GM12878 (cell line): Measurements from ENCODE around the gene P2RX4. TPM values are rescaled to one million over a fixed set of nuclear protein-coding genes. Genes with fewer than 3 reads are reported as not detected.
A peak's percentile ranks its signal among the peaks of the same experiment; 100 is the strongest.

Experiments used
- CHD4 ChIP-seq: fragments of 200-600 bp; sonication (generic); IDR thresholded peaks from 2 replicates; pipeline ENCODE4 v1.6.1; 2016; ENCODE audit warnings: mild to moderate bottlenecking
- CUX1 ChIP-seq: IDR thresholded peaks from 2 replicates; pipeline ENCODE4 v1.6.1; 2012; ENCODE audit warnings: improper control_type of control experiment, low read depth, low read length; ENCODE audit not compliant: insufficient replicate concordance
- IKZF1 ChIP-seq: fragments of 450-650 bp; conservative IDR thresholded peaks from 2 replicates; pipeline ENCODE4 v1.6.1; 2017; ENCODE audit warnings: antibody characterized with exemption, mild to moderate bottlenecking
- IKZF2 ChIP-seq, 2 experiments: fragments of 450-650 bp; IDR thresholded peaks; 2 replicates each; pipeline ENCODE4 v1.6.1; 2017; ENCODE audit warnings: mild to moderate bottlenecking in 2 of 2, moderate library complexity in 2 of 2
- MXI1 ChIP-seq: fragments of 150-350 bp; IDR thresholded peaks from 2 replicates; pipeline ENCODE4 v1.6.1; 2011; ENCODE audit warnings: low read depth, mild to moderate bottlenecking, inconsistent platforms, low read length, improper control_type of control experiment
- NR2C2 ChIP-seq: IDR thresholded peaks from 2 replicates; pipeline ENCODE4 v1.6.1; 2011; ENCODE audit warnings: borderline replicate concordance, low read depth; ENCODE audit not compliant: control insufficient read depth, insufficient read length
- NRF1 ChIP-seq: conservative IDR thresholded peaks from 2 replicates; pipeline ENCODE4 v1.6.1; 2011; ENCODE audit warnings: mild to moderate bottlenecking, low read depth, low read length, improper control_type of control experiment
- PRDM15 ChIP-seq: fragments of 450-650 bp; formaldehyde crosslinking; IDR thresholded peaks from 2 replicates; pipeline ENCODE4 v1.4.0; 2020; ENCODE audit warnings: mild to moderate bottlenecking, moderate library complexity
- RELB ChIP-seq: fragments of 450-650 bp; IDR thresholded peaks from 2 replicates; pipeline ENCODE4 v1.6.1; 2017; ENCODE audit warnings: low read depth, mild to moderate bottlenecking, moderate library complexity
- SMAD5 ChIP-seq: IDR thresholded peaks from 2 replicates; pipeline ENCODE4 v1.6.1; 2016; ENCODE audit warnings: antibody characterized with exemption, low read depth
- SMARCA5 ChIP-seq: fragments of 450-650 bp; IDR thresholded peaks from 2 replicates; pipeline ENCODE4 v1.6.1; 2017; ENCODE audit warnings: mild to moderate bottlenecking
- SPI1 ChIP-seq: IDR thresholded peaks from 2 replicates; pipeline ENCODE4 v1.6.1; 2011; ENCODE audit warnings: low read depth, mild to moderate bottlenecking, low read length, moderate library complexity, borderline replicate concordance; ENCODE audit not compliant: insufficient read depth
- SUPT20H ChIP-seq: IDR thresholded peaks from 2 replicates; pipeline ENCODE4 v1.6.1; 2011; ENCODE audit warnings: low read depth, mild to moderate bottlenecking, low read length, moderate library complexity, borderline replicate concordance; ENCODE audit not compliant: control insufficient read depth
- WRNIP1 ChIP-seq: IDR thresholded peaks from 2 replicates; pipeline ENCODE4 v1.6.1; 2011; ENCODE audit warnings: low read depth, low read length, improper control_type of control experiment, borderline replicate concordance
- ZNF217 ChIP-seq: fragments of 450-650 bp; IDR thresholded peaks from 2 replicates; pipeline ENCODE4 v1.6.1; 2017; ENCODE audit warnings: antibody characterized with exemption, mild to moderate bottlenecking
- ZNF687 ChIP-seq: fragments of 450-650 bp; IDR thresholded peaks from 2 replicates; pipeline ENCODE4 v1.6.1; 2017; ENCODE audit warnings: mild to moderate bottlenecking, moderate library complexity
- polyA plus RNA-seq, 11 experiments: library from polyadenylated mRNA; depleted of rRNA in 4 of 11; unstranded in 6 of 11; stranded (reverse) in 5 of 11; fragments of >200 nt; fragmentation: Nextera tagmentation in 4 of 11; fragmentation: Illumina TruSeq in 1 of 11; extraction: Ambion mirVana in 4 of 11; extraction: Trizol in 1 of 11; gene quantifications; 1 replicate in 1 of 11; 2 replicates in 10 of 11; pipeline versions ENCODE4 v1.2.1 to v1.2.3, GENCODE V29; 2011 to 2016; ENCODE audit warnings: inconsistent platforms in 2 of 11, missing spikeins in 2 of 11, low read depth in 1 of 11
- total RNA-seq, 4 experiments: library from RNA; depleted of rRNA in 3 of 4; stranded (reverse); fragments of >200 nt in 3 of 4; fragmentation: Illumina TruSeq in 1 of 4; extraction: Trizol in 1 of 4; gene quantifications; 2 replicates each; pipeline versions ENCODE4 v1.2.1 to v1.2.3, GENCODE V29; 2013 to 2021

The P2RX4 gene
- total and polyA plus RNA-seq, 10 of the 15 experiments (the other 5 are each of a cell fraction or from before 2014, with no cell fraction given), result 9.0 to 43.4 (median 20.5) TPM

GRCh38 chr12:121277374-121277759 is 67.4 kb downstream of the P2RX4 start (continued):
- TF ChIP-seq CHD4 (no peak), SPI1 (no peak), NRF1 (no peak), MXI1 (no peak), WRNIP1 (no peak), NR2C2 (no peak), ZNF217 (0 out of 2 replicates have a peak, but pooled peaks have one; percentile 42), RELB (peak; percentile 7; the same call in 1 of the 2 replicates), ZNF687 (no peak), IKZF1 (no peak), IKZF2 (IDR thresholded peaks at IDR 0.05) (no peak), SMAD5 (no peak), SUPT20H (no peak), PRDM15 (CRISPR knock-in tag) (no peak), CUX1 (peak; percentile 5), SMARCA5 (peak; percentile 69; the same call in 1 of the 2 replicates)
